Hematopoietic multipotent progenitor cell treated with erythropoietin and hydrocortisone succinate and interleukin-3 and kit ligand, for 6 days (in vitro differentiated cells): Measurements from ENCODE around the gene C5.

Source experiments
- DNase-seq: peaks from one replicate; pipeline ENCODE4 v3.0.0-alpha.2; 2015

C5 gene

GRCh38 chr9:120904061-120904977, 145.8 kb downstream of the C5 start:
- DNase-seq, result no peak

DNA sequence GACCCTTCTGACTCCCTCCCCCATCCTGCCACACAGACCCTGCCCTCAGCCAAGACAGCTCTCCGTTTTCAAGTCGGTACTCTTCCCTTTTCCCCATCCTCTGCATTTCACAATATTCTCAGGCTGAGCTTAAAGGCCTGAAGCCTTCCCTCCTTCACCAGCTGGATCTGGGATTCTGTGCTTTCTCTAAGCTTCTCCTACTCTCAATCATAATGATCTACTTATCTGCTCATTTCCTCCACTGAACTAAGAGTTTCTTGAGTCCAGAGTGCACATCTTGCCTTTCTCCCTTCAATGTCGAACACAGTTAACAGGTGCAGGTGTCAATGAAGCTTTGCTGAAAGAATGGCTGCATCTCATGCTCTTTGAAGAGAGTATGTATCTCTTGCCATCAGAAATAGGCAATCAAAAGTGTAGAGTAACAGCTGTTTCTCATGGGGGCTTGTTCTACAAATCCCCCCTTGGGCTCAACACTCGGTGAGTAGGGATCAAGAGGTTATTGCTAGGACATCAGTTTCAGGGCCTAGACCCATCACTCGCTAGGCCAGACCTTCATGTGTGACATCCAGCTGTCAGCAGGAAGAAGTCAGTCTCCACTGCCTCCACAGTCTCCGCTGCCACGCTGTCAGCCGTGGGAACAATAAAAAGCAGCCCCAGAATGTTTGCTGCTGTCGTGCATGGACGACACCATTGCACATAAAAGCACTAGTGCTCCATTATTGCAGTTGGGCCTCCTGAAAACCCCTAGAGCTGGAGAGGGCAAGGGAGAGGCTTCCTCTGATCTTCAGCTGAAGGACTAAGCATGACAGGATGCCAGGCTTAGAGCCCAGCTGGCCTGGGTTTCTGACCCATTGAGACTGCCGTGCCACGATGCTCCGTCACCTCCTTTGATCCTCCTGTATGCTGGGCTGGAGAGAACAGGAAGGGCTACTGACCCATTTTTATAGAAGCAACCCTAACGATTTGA, 147.2 kb downstream of the C5 start:
- no peak for DNase-seq
